SK-N-SH (cell line): ENCODE results near the gene ENOX1.
A peak's percentile ranks its signal among the peaks of the same experiment; 100 is the strongest.

ENCODE experiments used
- GABPA ChIP-seq: IDR thresholded peaks from 2 replicates; pipeline ENCODE4 v1.4.0; 2012; ENCODE audit warnings: low read depth, mild to moderate bottlenecking
- GATA2 ChIP-seq: sonication (generic); formaldehyde crosslinking; IDR thresholded peaks from 2 replicates; pipeline ENCODE4 v1.5.0; 2020; ENCODE audit warnings: mild to moderate bottlenecking, missing genetic modification reagents
- JUND ChIP-seq: IDR thresholded peaks from 2 replicates; pipeline ENCODE4 v1.4.0; 2012
- MAX ChIP-seq: IDR thresholded peaks from 2 replicates; pipeline ENCODE4 v1.4.0; 2012; ENCODE audit warnings: low read depth
- MEF2A ChIP-seq: IDR thresholded peaks from 2 replicates; pipeline ENCODE4 v1.4.0; 2012; ENCODE audit warnings: low read depth, borderline replicate concordance
- MXI1 ChIP-seq: IDR thresholded peaks from 2 replicates; pipeline ENCODE4 v1.6.1; 2012; ENCODE audit warnings: mild to moderate bottlenecking, low read depth, low read length, improper control_type of control experiment
- NFIC ChIP-seq: IDR thresholded peaks from 2 replicates; pipeline ENCODE4 v1.4.0; 2012; ENCODE audit warnings: borderline replicate concordance
- RAD21 ChIP-seq: IDR thresholded peaks from 2 replicates; pipeline ENCODE4 v1.6.1; 2012; ENCODE audit warnings: mild to moderate bottlenecking, low read length
- RCOR1 ChIP-seq: fragments of 150-350 bp; IDR thresholded peaks from 2 replicates; pipeline ENCODE4 v1.6.1; 2017; ENCODE audit warnings: antibody characterized with exemption, low read length
- RFX5 ChIP-seq: IDR thresholded peaks from 2 replicates; pipeline ENCODE4 v1.6.1; 2012; ENCODE audit warnings: mild to moderate bottlenecking, improper control_type of control experiment, low read length
- TAF1 ChIP-seq: IDR thresholded peaks from 2 replicates; pipeline ENCODE4 v1.6.1; 2012; ENCODE audit warnings: low read depth, mild to moderate bottlenecking, low read length, moderate library complexity, borderline replicate concordance
- USF2 ChIP-seq: fragments of 150-350 bp; IDR thresholded peaks from 2 replicates; pipeline ENCODE4 v1.6.1; 2017; ENCODE audit warnings: antibody characterized with exemption, low read length, low read depth, borderline replicate concordance
- TF ChIP-seq, protein P1 (sequence below): fragments of 200-600 bp; sonication (generic); IDR thresholded peaks from 2 replicates; pipeline ENCODE4 v1.6.1; 2017; ENCODE audit warnings: antibody characterized with exemption, mild to moderate bottlenecking, moderate library complexity

DNA sequence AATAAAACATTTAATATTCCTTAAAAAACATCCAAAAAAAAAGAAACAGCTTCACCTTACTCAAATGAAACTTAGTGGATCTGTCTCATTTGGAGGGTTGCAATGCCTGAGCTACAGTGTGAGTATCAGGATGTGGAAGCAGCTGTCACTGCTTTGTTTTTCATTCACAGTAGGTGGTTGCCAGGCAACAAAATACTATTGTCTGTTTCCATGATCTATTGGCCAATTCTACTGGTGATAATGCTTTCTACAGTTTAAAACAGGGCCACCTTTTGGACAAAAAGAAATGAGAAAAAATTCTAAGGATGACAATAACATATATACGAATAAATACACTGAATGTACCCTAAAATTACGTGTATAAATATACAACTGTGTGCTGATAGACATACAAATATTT lies 3.0 kb downstream of the ENOX1 start:
- TF ChIP-seq, protein P1, sequence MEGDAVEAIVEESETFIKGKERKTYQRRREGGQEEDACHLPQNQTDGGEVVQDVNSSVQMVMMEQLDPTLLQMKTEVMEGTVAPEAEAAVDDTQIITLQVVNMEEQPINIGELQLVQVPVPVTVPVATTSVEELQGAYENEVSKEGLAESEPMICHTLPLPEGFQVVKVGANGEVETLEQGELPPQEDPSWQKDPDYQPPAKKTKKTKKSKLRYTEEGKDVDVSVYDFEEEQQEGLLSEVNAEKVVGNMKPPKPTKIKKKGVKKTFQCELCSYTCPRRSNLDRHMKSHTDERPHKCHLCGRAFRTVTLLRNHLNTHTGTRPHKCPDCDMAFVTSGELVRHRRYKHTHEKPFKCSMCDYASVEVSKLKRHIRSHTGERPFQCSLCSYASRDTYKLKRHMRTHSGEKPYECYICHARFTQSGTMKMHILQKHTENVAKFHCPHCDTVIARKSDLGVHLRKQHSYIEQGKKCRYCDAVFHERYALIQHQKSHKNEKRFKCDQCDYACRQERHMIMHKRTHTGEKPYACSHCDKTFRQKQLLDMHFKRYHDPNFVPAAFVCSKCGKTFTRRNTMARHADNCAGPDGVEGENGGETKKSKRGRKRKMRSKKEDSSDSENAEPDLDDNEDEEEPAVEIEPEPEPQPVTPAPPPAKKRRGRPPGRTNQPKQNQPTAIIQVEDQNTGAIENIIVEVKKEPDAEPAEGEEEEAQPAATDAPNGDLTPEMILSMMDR = peak; percentile 28
- TF ChIP-seq RCOR1 (no peak), RFX5 (no peak), MAX (no peak), MEF2A (no peak), TAF1 (no peak), JUND (no peak), GABPA (no peak), GATA2 (no peak), USF2 (no peak), RAD21 (peak; percentile 16; the same call in 1 of the 2 replicates), NFIC (no peak), MXI1 (no peak)
